OCI-LY1 (cell line): ENCODE measurements around the gene PLA2G2D.

ENCODE experiments used
- EZH2 ChIP-seq: fragments of 200-600 bp; sonication (generic), shearing (Covaris generic); IDR thresholded peaks from 2 replicates; pipeline ENCODE4 v1.8.0; 2017; ENCODE audit warnings: borderline replicate concordance, mixed run types, mild to moderate bottlenecking, antibody characterized with exemption, low read length, moderate library complexity, mixed read lengths
- TF ChIP-seq, protein P1 (sequence below): fragments of 200-600 bp; sonication (generic), shearing (Covaris generic); IDR thresholded peaks from 2 replicates; pipeline ENCODE4 v1.5.1; 2017; ENCODE audit warnings: mild to moderate bottlenecking, antibody characterized with exemption, low read length, moderate library complexity, mixed read lengths

DNA sequence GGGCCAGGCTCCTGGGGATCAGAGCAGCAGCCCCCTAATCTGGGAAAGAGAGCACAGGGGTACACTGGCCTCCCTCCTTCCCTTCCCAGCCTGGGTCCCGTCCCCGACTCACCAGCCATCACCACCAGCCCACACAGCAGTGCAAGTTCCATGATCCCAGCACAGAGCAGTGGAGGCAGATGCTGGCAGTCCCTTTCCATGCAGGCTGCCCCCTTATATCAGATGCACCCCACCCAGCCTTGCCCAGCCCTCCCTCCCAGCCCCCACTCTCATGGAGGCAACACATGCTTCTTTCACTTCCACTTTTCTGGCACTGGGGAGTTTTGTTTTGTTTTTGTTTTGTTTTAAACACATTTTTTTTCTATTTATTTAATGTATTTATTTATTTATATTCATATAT lies at the start of gene PLA2G2D:
- TF ChIP-seq, protein P1, sequence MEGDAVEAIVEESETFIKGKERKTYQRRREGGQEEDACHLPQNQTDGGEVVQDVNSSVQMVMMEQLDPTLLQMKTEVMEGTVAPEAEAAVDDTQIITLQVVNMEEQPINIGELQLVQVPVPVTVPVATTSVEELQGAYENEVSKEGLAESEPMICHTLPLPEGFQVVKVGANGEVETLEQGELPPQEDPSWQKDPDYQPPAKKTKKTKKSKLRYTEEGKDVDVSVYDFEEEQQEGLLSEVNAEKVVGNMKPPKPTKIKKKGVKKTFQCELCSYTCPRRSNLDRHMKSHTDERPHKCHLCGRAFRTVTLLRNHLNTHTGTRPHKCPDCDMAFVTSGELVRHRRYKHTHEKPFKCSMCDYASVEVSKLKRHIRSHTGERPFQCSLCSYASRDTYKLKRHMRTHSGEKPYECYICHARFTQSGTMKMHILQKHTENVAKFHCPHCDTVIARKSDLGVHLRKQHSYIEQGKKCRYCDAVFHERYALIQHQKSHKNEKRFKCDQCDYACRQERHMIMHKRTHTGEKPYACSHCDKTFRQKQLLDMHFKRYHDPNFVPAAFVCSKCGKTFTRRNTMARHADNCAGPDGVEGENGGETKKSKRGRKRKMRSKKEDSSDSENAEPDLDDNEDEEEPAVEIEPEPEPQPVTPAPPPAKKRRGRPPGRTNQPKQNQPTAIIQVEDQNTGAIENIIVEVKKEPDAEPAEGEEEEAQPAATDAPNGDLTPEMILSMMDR = no peak
- TF ChIP-seq EZH2 = no peak
